Left renal pelvis (tissue), 4 donors: ENCODE measurements around the gene LPCAT4. TPM values are rescaled to one million over a fixed set of nuclear protein-coding genes. Genes with fewer than 3 reads are reported as not detected.

Source experiments
- DNase-seq, 4 donors: peaks; one replicate each; pipeline ENCODE4 v3.0.0-alpha.2; 2013; ENCODE audit warnings: low read depth in 4 of 4, low spot score in 3 of 4
- polyA plus RNA-seq, 4 donors: library from polyadenylated mRNA; unstranded; fragments of 120-200 nt; gene quantifications; one replicate each; pipeline ENCODE4 v1.2.1, GENCODE V29; 2013; ENCODE audit not compliant: insufficient read length in 4 of 4

LPCAT4 gene
- polyA plus RNA-seq, 4 donors = 34.6 to 58.0 (median 41.2) TPM

GRCh38 chr15:34339946-34340345 lies 27.1 kb downstream of the LPCAT4 start:
- no peak for DNase-seq

GRCh38 chr15:34338347-34338746 lies 28.6 kb downstream of the LPCAT4 start:
- no peak for DNase-seq

GRCh38 chr15:34337557-34338306 lies 29.3 kb downstream of the LPCAT4 start, which contains the start of gene SLC12A6:
TSS of gene SLC12A6 (minus strand) at chr15:34337781. CDS start at chr15:34336680, 1,101 bp downstream.
- DNase-seq = peak; percentile 61 to 73 (median 70)

GRCh38 chr15:34336991-34337556 lies 29.9 kb downstream of the LPCAT4 start:
- no peak for DNase-seq

GRCh38 chr15:34336231-34336990 lies 30.6 kb downstream of the LPCAT4 start:
- DNase-seq = no peak

GRCh38 chr15:34335176-34336032 lies 31.6 kb downstream of the LPCAT4 start:
- DNase-seq = no peak

GRCh38 chr15:34334672-34335071 lies 32.3 kb downstream of the LPCAT4 start:
- DNase-seq = no peak

- DNase-seq = no peak
Measured at GRCh38 chr15:34332553-34333120, 34.4 kb downstream of the LPCAT4 start.

- DNase-seq = no peak
Measured at GRCh38 chr15:34331809-34332208, 35.2 kb downstream of the LPCAT4 start.

- no peak for DNase-seq
Measured at GRCh38 chr15:34330279-34330678, 36.7 kb downstream of the LPCAT4 start.

- DNase-seq = no peak
Measured at GRCh38 chr15:34329006-34329405, 38.0 kb downstream of the LPCAT4 start.

- DNase-seq = no peak
Measured at GRCh38 chr15:34327906-34328305, 39.1 kb downstream of the LPCAT4 start.

GRCh38 chr15:34325368-34325767 lies 41.6 kb downstream of the LPCAT4 start:
- no peak for DNase-seq

GRCh38 chr15:34324933-34325332 lies 42.1 kb downstream of the LPCAT4 start:
- no peak for DNase-seq

GRCh38 chr15:34323217-34323616 lies 43.8 kb downstream of the LPCAT4 start:
- no peak for DNase-seq

GRCh38 chr15:34318277-34319079 lies 48.5 kb downstream of the LPCAT4 start:
- peak in 1 of 4 donors; percentile 27 for DNase-seq

GRCh38 chr15:34314491-34315490 lies 52.2 kb downstream of the LPCAT4 start:
- no peak for DNase-seq

- no peak for DNase-seq
Measured at GRCh38 chr15:34311563-34311962, 55.4 kb downstream of the LPCAT4 start.
